ENCODE data around the gene CETP.

- no peak for TF ChIP-seq POLR2A (IDR thresholded peaks at IDR 0.05)
- TF ChIP-seq, protein P1, sequence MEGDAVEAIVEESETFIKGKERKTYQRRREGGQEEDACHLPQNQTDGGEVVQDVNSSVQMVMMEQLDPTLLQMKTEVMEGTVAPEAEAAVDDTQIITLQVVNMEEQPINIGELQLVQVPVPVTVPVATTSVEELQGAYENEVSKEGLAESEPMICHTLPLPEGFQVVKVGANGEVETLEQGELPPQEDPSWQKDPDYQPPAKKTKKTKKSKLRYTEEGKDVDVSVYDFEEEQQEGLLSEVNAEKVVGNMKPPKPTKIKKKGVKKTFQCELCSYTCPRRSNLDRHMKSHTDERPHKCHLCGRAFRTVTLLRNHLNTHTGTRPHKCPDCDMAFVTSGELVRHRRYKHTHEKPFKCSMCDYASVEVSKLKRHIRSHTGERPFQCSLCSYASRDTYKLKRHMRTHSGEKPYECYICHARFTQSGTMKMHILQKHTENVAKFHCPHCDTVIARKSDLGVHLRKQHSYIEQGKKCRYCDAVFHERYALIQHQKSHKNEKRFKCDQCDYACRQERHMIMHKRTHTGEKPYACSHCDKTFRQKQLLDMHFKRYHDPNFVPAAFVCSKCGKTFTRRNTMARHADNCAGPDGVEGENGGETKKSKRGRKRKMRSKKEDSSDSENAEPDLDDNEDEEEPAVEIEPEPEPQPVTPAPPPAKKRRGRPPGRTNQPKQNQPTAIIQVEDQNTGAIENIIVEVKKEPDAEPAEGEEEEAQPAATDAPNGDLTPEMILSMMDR (IDR thresholded peaks at IDR 0.05), result no peak
Measured at GRCh38 chr16:56998352-56998751, 36.6 kb downstream of the CETP start.

All from right lobe of liver (tissue), 4 donors.